Effector memory CD8-positive, alpha-beta T cell (primary cell): ENCODE results near the gene NMNAT3.

Experiments used
- ATAC-seq: fragments of 150-1000 bp; cut with Tn5 transposase; replicated peaks from 2 replicates; pipeline ENCODE4 v1.10.0; 2021; ENCODE audit warnings: mild to moderate bottlenecking, moderate library complexity
- DNase-seq, 3 experiments: peaks; one replicate each; pipeline ENCODE4 v3.0.0; 2021
- H3K27ac Mint-ChIP-seq, 2 donors: one replicate each; pipeline ENCODE4 v1.8.0; 2022; ENCODE audit warnings: mild to moderate bottlenecking in 2 of 2, mixed read lengths in 2 of 2, moderate library complexity in 2 of 2
- H3K27me3 Mint-ChIP-seq, 2 donors: one replicate each; pipeline ENCODE4 v1.8.0; 2022; ENCODE audit warnings: mixed read lengths in 2 of 2
- H3K36me3 Mint-ChIP-seq: one replicate; pipeline ENCODE4 v1.8.0; 2022; ENCODE audit warnings: mild to moderate bottlenecking, moderate library complexity, mixed read lengths; ENCODE audit not compliant: insufficient read depth
- H3K4me1 Mint-ChIP-seq, 2 donors: one replicate each; pipeline ENCODE4 v1.8.0; 2022; ENCODE audit warnings: low read depth in 2 of 2, mixed read lengths in 2 of 2
- H3K4me3 Mint-ChIP-seq, 2 donors: one replicate each; pipeline ENCODE4 v1.8.0; 2022; ENCODE audit warnings: mild to moderate bottlenecking in 2 of 2, mixed read lengths in 2 of 2, moderate library complexity in 2 of 2
- H3K9me3 Mint-ChIP-seq, 2 donors: one replicate each; pipeline ENCODE4 v1.8.0; 2022; ENCODE audit warnings: mixed read lengths in 2 of 2

Gene NMNAT3

DNA sequence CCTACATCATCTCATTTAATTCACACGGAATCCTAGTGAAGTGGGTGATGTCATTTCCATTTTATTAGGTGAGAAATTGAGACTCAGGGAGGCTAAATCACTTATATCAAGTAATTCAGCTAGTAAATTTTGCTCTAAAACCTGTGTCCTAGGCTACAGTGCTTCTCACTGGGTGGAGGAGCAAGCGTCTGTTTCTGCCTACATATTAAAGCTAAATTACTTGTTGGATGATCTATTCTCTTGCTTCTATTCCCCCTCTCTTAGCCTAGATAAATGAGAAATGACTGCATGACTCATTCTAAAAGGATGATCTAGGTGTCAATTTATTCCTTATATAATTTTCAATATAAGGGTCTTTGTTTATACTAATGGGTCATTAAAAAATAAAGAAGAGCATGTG is 100.4 kb downstream of the NMNAT3 start:
- peaks cover 3% of the 10 kb centered on the region for H3K36me3 Mint-ChIP-seq
- H3K27ac Mint-ChIP-seq = no peak overlapping the region
- H3K27me3 Mint-ChIP-seq = peaks cover 0 to 12% of the 10 kb centered on the region in 2 donors
- no peaks in the 10 kb centered on the region for H3K4me1 Mint-ChIP-seq
- no peaks in the 10 kb centered on the region for H3K9me3 Mint-ChIP-seq
- DNase-seq = no peak
- ATAC-seq = no peak
- H3K4me3 Mint-ChIP-seq = no peak overlapping the region

DNA sequence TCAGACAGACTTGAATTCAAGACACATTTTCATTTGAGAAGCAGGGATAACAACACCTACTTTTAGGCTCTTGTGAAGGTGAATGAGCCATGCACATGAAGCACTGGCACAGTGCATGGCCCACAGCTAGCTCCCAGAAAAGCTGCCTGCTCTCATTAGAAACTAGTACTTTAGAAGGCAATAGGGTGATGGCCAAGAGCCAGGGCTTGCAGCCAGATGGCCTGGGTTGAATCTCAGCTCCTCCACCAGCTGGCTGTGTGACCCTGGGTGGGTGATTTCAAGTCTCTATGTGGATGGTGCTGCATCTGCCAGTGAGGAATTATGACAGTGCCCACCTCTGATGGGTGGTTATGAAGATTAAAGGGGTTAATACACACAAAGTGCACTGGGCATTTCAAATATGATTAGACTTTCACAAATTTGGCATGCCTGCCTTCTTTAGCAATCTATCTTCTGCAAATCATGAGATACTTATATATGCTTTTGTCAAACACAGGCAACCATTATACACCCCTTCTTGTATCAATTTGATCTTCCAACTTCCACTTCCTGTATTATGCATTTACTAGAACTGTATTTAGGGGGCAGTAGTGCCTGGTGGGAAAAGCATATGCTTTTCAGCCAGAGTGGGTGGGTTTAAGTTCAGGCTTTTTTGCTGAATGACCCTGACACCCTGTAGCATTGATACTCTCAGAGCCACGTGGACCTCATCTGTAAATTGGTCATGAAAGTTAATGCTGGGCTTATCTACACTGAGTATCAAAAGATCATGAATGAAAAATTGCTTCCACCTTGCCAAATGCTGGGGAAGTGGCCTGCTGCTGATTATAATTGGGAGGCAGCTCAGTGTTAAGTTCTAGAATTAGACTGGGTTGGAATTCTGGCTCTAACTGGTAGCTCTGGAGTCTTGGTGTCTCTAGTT is 103.5 kb downstream of the NMNAT3 start:
- peaks cover 6 to 16% of the 10 kb centered on the region in 2 donors for H3K27me3 Mint-ChIP-seq
- H3K4me3 Mint-ChIP-seq = no peak overlapping the region
- DNase-seq (no peak), ATAC-seq (no peak)
- peaks cover 3% of the 10 kb centered on the region for H3K36me3 Mint-ChIP-seq
- H3K4me1 Mint-ChIP-seq = no peaks in the 10 kb centered on the region
- H3K9me3 Mint-ChIP-seq = peaks cover 3 to 8% of the 10 kb centered on the region in 2 donors
- no peak overlapping the region for H3K27ac Mint-ChIP-seq

- Mint-ChIP-seq H3K9me3 (peaks cover 3 to 14% of the 10 kb centered on the region in 2 donors), H3K27me3 (peaks cover 6 to 9% of the 10 kb centered on the region in 2 donors), H3K4me3 (no peak overlapping the region), H3K27ac (no peak overlapping the region), H3K36me3 (peaks cover 3% of the 10 kb centered on the region), H3K4me1 (no peaks in the 10 kb centered on the region)
- DNase-seq = no peak
- no peak for ATAC-seq
Measured at GRCh38 chr3:139572847-139573672, 104.7 kb downstream of the NMNAT3 start.

- H3K9me3 Mint-ChIP-seq = peaks cover 3 to 15% of the 10 kb centered on the region in 2 donors
- H3K4me3 Mint-ChIP-seq = no peak overlapping the region
- no peaks in the 10 kb centered on the region for H3K4me1 Mint-ChIP-seq
- ATAC-seq = no peak
- H3K27me3 Mint-ChIP-seq = peaks cover 6 to 9% of the 10 kb centered on the region in 2 donors
- H3K36me3 Mint-ChIP-seq = peaks cover 3% of the 10 kb centered on the region
- no peak for DNase-seq
- no peak overlapping the region for H3K27ac Mint-ChIP-seq
Measured at GRCh38 chr3:139571711-139572110, 106.1 kb downstream of the NMNAT3 start.

DNA sequence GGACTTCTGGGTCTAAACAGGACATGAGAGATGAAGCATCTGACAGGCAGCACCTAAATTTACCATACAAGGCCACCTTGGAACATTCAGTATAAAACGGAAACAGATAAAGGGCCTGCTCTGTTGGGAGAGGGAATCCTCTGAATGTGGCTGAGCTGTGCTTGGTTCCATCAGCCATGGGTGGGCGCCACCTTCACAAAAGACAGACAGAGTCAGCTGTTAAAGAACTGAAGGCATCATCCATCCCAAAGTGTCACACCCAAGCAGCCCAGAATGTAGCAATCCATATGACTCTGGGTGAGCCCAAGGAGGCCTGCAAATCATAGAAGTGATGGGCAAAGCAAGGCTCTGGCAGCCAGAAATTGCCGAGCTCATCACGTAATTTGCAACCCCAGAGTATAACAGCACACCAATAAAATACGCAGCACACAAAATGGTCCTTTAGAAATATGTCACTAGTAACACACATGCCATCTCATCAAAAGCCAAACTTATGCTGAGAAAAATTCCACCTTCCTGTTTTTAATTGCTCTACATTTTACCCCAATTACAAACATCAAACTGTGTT is 113.4 kb downstream of the NMNAT3 start:
- Mint-ChIP-seq H3K27ac (no peak overlapping the region), H3K4me1 (no peaks in the 10 kb centered on the region), H3K36me3 (no peaks in the 10 kb centered on the region), H3K4me3 (no peak overlapping the region), H3K27me3 (no peaks in the 10 kb centered on the region), H3K9me3 (peaks cover 0 to 7% of the 10 kb centered on the region in 2 donors)
- DNase-seq (no peak), ATAC-seq (no peak)

DNA sequence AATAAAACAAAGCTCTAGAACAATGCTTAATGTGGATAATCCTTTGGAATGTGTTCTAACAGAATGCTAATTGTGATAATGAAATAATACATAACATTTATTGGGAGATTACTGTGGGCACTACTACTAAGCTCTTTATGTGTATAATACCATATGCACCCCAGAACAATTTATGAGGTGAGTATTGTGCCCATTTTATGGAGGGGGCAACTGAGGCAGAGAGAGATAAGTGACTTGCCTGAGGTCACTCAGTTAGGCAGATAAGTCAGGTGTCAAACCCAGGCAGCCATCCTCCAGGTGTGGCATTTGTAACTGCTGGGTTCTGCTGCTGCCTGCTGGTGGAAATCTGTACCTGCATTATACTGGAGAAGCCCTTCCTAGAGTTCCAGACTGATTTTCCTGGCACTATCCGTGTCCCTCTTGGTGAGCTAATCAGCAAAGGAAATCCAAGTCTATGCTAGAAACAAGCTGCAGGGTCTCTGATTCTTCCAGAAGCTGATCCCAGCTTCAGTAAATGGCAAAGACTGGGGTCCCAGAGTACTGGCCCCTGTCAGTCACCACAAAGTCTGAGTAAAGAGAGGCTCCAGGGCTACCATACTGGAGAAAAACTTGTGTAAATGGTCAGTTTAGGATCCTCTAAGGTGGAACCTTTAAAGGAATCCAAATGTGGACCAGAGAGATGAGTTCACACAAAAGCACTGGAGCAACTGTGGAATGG is 115.7 kb downstream of the NMNAT3 start:
- Mint-ChIP-seq H3K27me3 (no peaks in the 10 kb centered on the region), H3K4me3 (no peak overlapping the region), H3K36me3 (no peaks in the 10 kb centered on the region), H3K9me3 (no peaks in the 10 kb centered on the region), H3K27ac (no peak overlapping the region), H3K4me1 (no peaks in the 10 kb centered on the region)
- ATAC-seq (no peak), DNase-seq (no peak)

DNA sequence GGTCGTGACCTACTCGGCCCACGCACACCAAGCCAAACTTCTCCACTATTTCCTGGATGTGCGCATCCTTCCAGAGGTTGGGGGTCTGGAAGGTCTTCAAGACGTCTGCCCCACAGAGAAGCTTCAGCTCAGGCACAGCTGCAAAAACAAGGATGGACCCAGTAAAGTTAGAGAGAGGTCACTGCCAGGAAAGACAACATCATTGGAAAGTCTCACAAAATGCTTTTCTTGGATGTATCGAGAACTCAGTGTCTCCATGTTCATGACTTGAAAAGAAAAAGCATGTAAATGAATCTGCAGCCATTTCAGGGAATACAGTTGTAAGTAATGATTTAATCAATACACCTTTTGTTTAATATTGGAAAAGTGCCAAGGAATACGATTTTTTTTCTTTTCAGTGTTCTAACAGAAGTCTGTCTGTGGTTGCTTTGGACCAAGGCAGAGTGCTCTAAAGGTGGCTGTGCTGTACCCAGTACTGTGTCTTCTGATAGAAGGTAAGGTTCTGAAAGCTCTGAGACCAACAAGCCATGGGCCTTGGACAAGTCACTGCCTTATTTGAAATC is 116.4 kb downstream of the NMNAT3 start:
- no peaks in the 10 kb centered on the region for H3K27me3 Mint-ChIP-seq
- no peaks in the 10 kb centered on the region for H3K4me1 Mint-ChIP-seq
- no peaks in the 10 kb centered on the region for H3K36me3 Mint-ChIP-seq
- no peak for ATAC-seq
- no peak for DNase-seq
- H3K9me3 Mint-ChIP-seq = no peaks in the 10 kb centered on the region
- H3K27ac Mint-ChIP-seq = no peak overlapping the region
- no peak overlapping the region for H3K4me3 Mint-ChIP-seq

GRCh38 chr3:139560411-139560810 is 117.4 kb downstream of the NMNAT3 start:
- Mint-ChIP-seq H3K27me3 (no peaks in the 10 kb centered on the region), H3K9me3 (no peaks in the 10 kb centered on the region), H3K27ac (no peak overlapping the region), H3K36me3 (no peaks in the 10 kb centered on the region), H3K4me1 (no peaks in the 10 kb centered on the region), H3K4me3 (no peak overlapping the region)
- no peak for ATAC-seq
- DNase-seq = no peak

- Mint-ChIP-seq H3K27ac (no peak overlapping the region), H3K36me3 (no peaks in the 10 kb centered on the region), H3K4me3 (no peak overlapping the region), H3K27me3 (peaks cover 0 to 1% of the 10 kb centered on the region in 2 donors), H3K9me3 (no peaks in the 10 kb centered on the region), H3K4me1 (no peaks in the 10 kb centered on the region)
- ATAC-seq = no peak
- no peak for DNase-seq
Measured at GRCh38 chr3:139559541-139559940, 118.2 kb downstream of the NMNAT3 start.

DNA sequence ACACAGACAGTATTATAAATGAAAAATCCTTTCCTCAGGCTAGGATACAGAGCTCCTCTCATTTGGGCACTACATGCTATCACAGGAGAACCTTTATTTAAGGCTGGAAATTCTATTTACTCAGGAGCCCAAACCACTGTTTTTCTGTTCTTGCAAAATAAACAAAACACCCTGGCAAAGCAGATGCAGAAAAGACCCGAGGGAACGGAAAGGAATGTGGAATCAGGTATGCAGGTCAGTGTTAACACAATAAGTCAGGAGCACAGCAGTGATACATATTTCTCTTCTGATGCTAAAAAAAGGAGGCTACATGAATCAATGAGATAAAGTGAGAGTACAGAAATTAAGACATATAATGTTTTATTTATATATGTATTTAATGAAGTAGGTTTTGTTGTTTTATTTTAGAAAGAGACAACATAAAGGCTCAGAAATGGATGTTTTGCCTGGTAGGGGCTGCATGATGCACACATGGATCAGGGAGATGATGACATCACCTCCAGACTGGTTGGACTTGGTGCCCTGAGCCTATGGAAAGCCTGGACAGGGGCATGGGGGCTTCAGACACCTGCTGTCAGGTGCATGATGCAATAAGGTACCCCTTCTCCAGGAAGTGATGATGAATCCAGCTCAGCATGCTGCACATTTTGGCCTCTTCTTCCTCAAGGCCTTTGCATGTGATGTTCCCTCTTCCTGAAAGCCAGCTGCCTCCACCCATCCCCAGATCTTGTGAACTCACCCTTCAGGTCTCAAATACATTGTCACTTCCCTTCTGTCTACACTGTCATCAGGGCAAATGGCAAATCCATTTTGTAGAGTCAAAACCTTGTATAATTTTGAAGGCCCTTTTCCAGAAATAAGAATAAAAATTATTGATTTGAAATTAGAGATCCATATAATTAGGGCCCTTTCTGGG is 119.2 kb downstream of the NMNAT3 start:
- no peak for ATAC-seq
- no peaks in the 10 kb centered on the region for H3K4me1 Mint-ChIP-seq
- H3K4me3 Mint-ChIP-seq = no peak overlapping the region
- H3K27ac Mint-ChIP-seq = no peak overlapping the region
- peaks cover 0 to 10% of the 10 kb centered on the region in 2 donors for H3K27me3 Mint-ChIP-seq
- no peaks in the 10 kb centered on the region for H3K9me3 Mint-ChIP-seq
- H3K36me3 Mint-ChIP-seq = no peaks in the 10 kb centered on the region
- DNase-seq = no peak

- no peak for DNase-seq
- H3K27me3 Mint-ChIP-seq = peaks cover 0 to 12% of the 10 kb centered on the region in 2 donors
- no peak overlapping the region for H3K27ac Mint-ChIP-seq
- H3K4me3 Mint-ChIP-seq = no peak overlapping the region
- ATAC-seq = no peak
- no peaks in the 10 kb centered on the region for H3K4me1 Mint-ChIP-seq
- no peaks in the 10 kb centered on the region for H3K9me3 Mint-ChIP-seq
- H3K36me3 Mint-ChIP-seq = no peaks in the 10 kb centered on the region
Measured at GRCh38 chr3:139557041-139557440, 120.7 kb downstream of the NMNAT3 start.

DNA sequence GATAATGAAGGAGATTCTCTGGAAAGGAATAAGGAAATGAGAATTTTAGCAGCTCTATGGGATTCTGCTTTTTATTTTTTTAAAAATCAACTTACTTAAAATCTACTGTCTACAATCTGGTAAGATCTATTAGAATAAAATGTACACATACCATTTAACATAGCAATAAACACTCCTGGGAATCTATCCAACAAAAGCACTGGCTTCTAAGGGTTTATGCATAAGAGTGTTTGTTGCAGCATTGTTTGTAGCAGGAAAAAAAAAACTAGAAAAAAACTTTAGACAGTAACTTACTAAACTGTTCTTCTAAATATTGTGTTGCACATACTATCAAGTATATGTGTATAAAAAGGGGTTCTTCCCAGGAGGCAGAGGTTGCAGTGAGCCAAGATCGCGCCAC is 122.5 kb downstream of the NMNAT3 start:
- Mint-ChIP-seq H3K4me3 (no peak overlapping the region), H3K27me3 (peaks cover 0 to 12% of the 10 kb centered on the region in 2 donors)
- DNase-seq = no peak

More for the DNA sequence above, 122.5 kb downstream of the NMNAT3 start:
- Mint-ChIP-seq H3K36me3 (no peaks in the 10 kb centered on the region), H3K4me1 (no peaks in the 10 kb centered on the region), H3K27ac (no peak overlapping the region), H3K9me3 (no peaks in the 10 kb centered on the region)
- ATAC-seq = no peak
